GDM1 (cell line): ENCODE data around the gene HOXB8.

Experiments
- DNase-seq: peaks from one replicate; lab custom pipeline; 2025; lab: John Stamatoyannopoulos, UW

Gene HOXB8

DNA sequence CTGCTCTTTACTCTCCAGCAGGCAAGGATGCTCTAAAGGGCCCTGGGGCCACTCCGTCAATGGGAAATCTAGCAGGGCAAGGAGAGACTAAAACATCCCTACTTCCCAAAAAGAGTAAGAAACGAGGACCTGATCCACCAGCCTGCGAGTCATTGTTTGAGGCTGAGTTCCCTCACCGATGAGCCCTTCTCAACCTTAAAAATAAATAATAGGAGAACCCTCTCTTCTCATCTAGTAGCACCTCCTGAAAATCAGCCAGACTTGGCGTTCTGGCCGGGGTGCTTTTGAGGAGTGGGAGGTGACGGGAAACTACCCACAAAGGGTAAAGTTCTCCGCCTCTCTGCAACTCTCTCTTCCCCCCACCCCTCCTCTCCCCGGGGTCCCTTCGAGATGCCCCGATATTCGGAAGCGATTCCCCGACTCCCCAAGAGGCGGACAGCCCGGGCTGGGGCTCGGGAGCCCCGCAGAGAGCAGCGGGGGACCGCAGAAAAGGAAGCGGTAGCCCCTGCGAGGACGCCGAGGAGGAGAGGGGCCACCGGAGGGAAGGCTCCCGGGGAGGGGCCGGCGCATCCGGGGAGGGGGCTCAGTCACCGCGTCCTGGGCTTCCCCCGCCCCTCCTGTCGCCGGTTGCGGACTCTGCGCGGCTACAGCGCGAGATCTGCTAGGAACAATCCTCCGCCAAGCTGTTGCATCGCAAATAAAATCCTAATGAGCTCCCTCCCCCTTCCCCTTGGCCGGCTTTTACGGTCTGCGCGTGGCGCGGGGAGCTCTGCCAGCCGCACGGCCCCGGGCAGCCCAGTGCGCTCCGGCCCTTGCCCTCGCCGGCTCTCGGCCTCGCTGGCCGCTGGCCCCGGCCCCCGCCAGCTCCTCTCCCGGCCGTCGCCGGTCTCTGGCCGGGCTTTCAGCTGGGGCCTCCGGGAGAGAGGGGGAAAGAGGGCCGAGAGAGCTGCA is 9.7 kb upstream of the HOXB8 start:
- DNase-seq, result no peak

GRCh38 chr17:48624118-48624517 is 9.0 kb upstream of the HOXB8 start:
- no peak for DNase-seq

- DNase-seq, result no peak
Measured at GRCh38 chr17:48623583-48623982, 8.5 kb upstream of the HOXB8 start.

DNA sequence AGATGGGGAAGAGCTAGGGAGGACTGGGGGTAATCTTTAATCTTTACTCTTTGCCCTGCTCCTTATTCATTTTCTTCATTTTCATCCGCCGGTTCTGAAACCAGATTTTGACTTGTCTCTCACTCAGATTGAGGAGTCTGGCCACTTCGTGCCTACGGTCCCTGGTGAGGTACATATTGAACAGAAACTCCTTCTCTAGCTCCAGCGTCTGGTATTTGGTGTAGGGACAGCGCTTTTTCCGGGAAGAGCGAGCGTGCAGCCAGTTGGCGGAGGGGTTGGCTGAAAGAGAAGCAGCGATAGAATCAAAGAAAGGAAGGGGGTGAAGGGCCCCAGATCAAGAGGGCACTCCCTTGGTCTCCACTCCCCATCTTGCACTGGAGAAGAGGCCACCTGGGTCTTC is 7.8 kb upstream of the HOXB8 start:
- DNase-seq, result no peak

DNA sequence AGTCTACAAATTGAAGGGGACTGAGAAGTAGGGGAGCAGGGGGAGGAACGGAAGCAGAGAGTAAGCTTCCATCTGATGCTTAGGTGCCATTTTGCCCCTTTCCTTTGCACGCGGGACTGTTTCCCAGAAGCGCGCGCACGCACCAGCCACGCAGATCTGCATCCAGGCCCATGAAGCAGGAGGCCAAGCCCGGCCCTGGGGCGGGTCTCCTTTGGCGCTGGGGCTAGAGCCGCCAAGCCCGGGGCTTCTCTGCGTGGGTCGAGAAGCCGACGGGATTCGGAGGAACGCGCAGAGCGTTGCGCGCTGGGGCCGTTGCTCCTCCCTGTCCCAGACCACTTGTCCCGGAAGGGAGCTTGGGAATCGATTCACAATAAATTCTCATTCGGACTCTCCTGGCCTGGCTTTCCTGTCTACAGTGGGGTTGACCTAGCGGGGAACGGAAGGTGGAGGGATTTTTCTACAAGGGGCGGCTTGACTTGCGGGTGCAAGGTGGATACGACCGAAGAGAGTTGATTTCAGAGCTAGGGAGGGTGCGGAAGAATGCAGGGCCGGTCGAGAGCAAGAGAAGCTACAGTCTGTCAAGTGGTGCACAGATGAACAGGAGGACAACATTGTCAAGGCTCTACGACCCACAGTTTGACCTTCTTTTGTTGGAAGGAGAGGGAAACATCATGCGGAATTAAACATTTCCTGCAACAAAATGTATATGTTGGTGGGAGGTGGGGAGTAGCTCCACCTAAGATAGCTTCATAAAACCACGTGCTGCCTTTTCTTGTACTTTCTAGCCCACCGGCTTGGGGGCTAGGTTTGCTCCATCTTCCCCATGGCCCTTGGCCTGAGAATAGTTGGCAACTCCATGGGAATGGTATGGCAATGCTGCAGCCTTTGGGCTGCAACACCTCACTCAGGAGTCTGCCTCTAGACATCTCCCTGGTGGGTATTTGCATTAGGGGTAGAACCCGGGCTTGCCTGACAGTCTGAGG is 6.6 kb upstream of the HOXB8 start:
- DNase-seq, result no peak

DNA sequence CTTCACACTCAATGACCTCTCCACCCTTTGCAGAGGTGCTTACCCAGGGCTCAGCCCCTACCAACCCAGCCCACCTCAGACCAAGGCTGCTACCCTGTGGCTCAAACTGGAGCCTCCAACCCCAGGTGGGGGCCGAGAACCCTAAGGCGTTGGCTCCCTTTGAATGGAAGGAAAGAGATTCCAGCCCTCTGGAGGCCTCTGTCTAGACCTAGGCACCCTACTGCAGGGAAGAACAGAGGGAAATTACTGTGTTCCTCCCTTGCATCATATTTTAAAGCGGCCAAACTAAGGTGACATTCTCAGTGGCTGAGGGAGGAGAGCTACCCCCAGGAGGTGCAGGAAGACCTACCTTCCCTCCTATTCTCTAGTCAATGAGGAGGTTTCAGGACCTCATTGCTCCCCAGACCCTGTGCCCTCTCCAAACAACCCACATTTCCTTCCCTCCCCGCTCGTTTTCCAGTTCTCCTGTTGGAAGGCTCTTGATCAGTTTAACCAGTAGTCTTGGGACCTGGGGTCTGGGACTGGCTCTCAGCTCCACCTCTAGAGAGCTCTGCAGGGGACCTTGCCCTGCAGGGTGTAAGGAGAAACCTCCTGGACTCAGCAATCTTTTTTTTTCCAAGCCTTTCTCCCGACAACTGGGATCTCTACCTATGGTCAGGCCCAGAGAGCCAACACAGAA is 5.5 kb upstream of the HOXB8 start:
- no peak for DNase-seq

- no peak for DNase-seq
Measured at GRCh38 chr17:48619826-48620449, 4.8 kb upstream of the HOXB8 start.

DNA sequence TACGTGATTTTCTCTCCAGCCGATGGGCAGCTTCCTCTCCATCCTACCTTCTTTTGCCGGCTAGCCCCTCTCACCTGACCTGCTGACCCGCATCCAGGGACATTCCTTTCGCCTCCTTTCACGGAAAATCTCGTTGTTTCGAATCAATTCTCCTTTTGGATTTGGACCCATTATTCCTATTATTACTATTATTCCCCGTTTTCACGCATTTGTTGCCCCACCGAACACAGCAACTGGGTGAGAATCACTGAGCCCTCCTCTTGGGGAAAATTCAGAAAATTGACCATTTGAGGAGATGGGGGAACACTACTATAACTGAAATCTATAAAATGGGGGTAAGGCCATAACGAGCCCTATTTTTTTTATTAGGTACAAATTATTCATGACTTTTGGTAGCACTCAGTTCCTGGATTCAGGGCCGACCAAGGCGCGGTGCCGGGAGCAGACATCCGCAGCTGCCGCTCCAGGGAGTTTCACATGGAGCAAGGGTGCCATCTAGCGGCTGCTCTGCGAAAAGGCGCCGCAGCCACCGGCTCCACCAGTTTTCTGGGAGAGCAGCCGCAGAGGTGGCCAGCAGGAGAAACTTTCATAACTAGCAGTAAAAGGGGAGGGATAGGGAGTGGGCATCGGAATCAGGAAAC is 3.3 kb upstream of the HOXB8 start:
- DNase-seq, result peak; percentile 48

- no peak for DNase-seq
Measured at GRCh38 chr17:48617471-48618255, 2.6 kb upstream of the HOXB8 start.

GRCh38 chr17:48616717-48617470 is 1.8 kb upstream of the HOXB8 start:
- DNase-seq, result no peak

- no peak for DNase-seq
Measured at GRCh38 chr17:48615963-48616716, 1.0 kb upstream of the HOXB8 start.

GRCh38 chr17:48613862-48614694 is 1.0 kb downstream of the HOXB8 start:
- DNase-seq, result no peak

DNA sequence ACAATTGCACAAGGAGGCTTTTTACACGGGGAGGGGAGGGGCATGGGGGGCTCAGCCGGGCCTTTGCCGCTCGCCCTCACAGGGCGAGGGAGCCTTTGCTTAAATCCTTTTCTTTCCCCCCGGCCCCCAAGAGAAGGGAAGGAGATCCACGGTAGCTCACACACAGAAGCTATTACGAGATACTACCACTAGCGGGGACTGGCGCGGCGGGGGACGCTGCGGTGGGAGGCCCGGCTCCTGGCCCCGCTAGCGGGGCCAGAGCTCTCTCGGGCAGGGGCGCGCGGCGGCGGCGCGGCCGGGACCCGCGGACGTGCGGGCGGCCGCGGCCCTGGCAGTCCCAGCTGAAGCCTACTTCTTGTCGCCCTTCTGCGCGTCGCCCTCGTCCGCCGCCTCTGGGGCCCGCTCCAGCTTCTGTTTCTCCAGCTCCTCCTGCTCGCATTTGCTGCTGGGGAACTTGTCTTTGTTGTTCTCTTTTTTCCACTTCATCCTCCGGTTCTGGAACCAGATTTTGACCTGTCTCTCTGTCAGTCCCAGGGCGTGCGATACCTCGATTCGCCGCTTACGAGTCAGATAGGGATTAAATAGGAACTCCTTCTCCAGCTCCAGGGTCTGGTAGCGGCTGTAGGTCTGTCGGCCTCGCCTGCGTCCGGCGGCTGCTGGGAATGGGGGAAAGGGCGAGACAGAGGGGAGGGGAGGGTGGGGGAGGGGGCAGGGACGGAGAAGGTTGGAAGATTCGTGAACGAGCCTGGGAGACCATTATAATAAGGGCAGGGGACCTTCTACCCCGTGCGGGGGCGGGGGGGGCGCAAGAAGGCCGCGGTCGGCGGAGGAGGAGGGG is 2.0 kb downstream of the HOXB8 start:
- no peak for DNase-seq

DNA sequence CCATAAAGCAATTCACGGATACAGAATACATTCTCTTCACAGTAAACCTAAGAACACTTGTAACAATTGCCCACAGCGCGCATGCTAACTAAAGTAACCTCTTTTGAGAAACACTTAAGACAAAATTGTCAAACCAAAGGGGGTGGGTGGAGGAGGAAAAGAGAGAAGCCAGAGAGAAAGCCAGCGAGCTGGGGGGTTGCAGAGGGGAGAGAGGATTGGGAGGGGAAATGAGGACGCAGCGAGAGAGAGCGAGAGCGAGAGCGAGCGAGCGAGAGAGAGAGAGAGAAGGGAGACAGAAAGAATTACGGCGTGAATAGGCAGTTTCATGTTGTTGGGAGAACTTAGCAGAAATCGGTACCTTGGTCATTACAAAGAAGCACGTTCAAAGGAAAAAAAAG is 2.6 kb downstream of the HOXB8 start:
- no peak for DNase-seq

- no peak for DNase-seq
Measured at GRCh38 chr17:48611681-48612455, 3.2 kb downstream of the HOXB8 start.

GRCh38 chr17:48611213-48611612 is 3.9 kb downstream of the HOXB8 start:
- DNase-seq, result no peak
